Panc1 (cell line): ENCODE measurements around the gene NUAK2. TPM values are rescaled to one million over a fixed set of nuclear protein-coding genes. Genes with fewer than 3 reads are reported as not detected.

ENCODE experiments used
- ATAC-seq: fragments of 200-7000 bp; cut with Tn5 transposase; 2 replicates; pipeline ENCODE4 v1.9.1; 2020; ENCODE audit warnings: mild to moderate bottlenecking, moderate library complexity
- BruUV-seq: library from RNA; stranded (reverse); fragments of 400-500 nt; replicated peaks from 2 replicates; lab custom pipeline; 2021; lab: Mats Ljungman, UMichigan
- CTCF ChIA-PET: fragments of 300-600 bp; sonication (Branson Sonifier 250); formaldehyde crosslinking; loops from one replicate; lab custom pipeline; 2022; ENCODE audit warnings: antibody characterized with exemption; lab: Charles Lee
- POLR2A ChIA-PET: fragments of 300-600 bp; sonication (Branson Sonifier 250); formaldehyde crosslinking; loops from one replicate; lab custom pipeline; 2022; ENCODE audit warnings: antibody characterized with exemption; lab: Charles Lee
- DNase-seq: peaks from one replicate; pipeline ENCODE4 v3.0.0-alpha.2; 2010; ENCODE audit warnings: low read depth, low spot score
- H3K27ac ChIP-seq: 2 replicates; pipeline ENCODE4 v1.5.1; 2011; ENCODE audit warnings: mild to moderate bottlenecking, low read length, inconsistent platforms
- H3K27me3 ChIP-seq: fragments of 200-500 bp; sonication (Bioruptor generic); 2 replicates; pipeline ENCODE4 v1.6.0; 2014; ENCODE audit warnings: low read length, inconsistent platforms; ENCODE audit not compliant: control insufficient read depth, insufficient read depth
- H3K36me3 ChIP-seq: fragments of 200-500 bp; sonication (Bioruptor generic); 2 replicates; pipeline ENCODE4 v1.5.1; 2014; ENCODE audit warnings: inconsistent platforms, mild to moderate bottlenecking, low read length, moderate library complexity; ENCODE audit not compliant: control insufficient read depth, insufficient read depth
- H3K4me1 ChIP-seq: 2 replicates; pipeline ENCODE4 v1.5.1; 2011; ENCODE audit warnings: inconsistent platforms, mild to moderate bottlenecking, low read length, moderate library complexity; ENCODE audit not compliant: control insufficient read depth, insufficient read depth
- H3K4me3 ChIP-seq, 2 experiments: 2 replicates each; pipeline ENCODE4 v1.5.1; 2011 to 2012; ENCODE audit warnings: low read depth in 2 of 2, low read length in 2 of 2, mild to moderate bottlenecking in 2 of 2, inconsistent platforms in 1 of 2, moderate library complexity in 1 of 2
- H3K9me3 ChIP-seq: fragments of 200-500 bp; sonication (Bioruptor generic); 2 replicates; pipeline ENCODE4 v1.5.1; 2014; ENCODE audit warnings: low read depth, mild to moderate bottlenecking, inconsistent platforms, low read length, moderate library complexity; ENCODE audit not compliant: control insufficient read depth, insufficient read depth
- POLR2AphosphoS5 ChIP-seq: IDR thresholded peaks from 2 replicates; pipeline ENCODE4 v1.6.1; 2012; ENCODE audit warnings: mild to moderate bottlenecking, low read depth, low read length, moderate library complexity
- SIN3A ChIP-seq: IDR thresholded peaks from 2 replicates; pipeline ENCODE4 v1.6.1; 2012; ENCODE audit warnings: low read depth, mild to moderate bottlenecking, low read length, moderate library complexity, borderline replicate concordance; ENCODE audit not compliant: insufficient read depth
- TCF7L2 ChIP-seq: IDR thresholded peaks from 2 replicates; pipeline ENCODE4 v1.6.1; 2011; ENCODE audit warnings: mild to moderate bottlenecking, low read depth, low read length, inconsistent platforms
- in situ Hi-C: cut with HindIII; loops from 2 replicates; pipeline ENCODE4 v1.10.0; 2016; ENCODE audit warnings: low sequenced_read_pairs, low pct_unique_long_range_greater_than_20kb
- intact Hi-C: fragments of 100-400 bp; cut with micrococcal nuclease; formaldehyde crosslinking; loops from one replicate; pipeline ENCODE4 v1.10.0; 2022; ENCODE audit not compliant: unreplicated experiment
- total RNA-seq: library from RNA; stranded (reverse); gene quantifications from one replicate; pipeline ENCODE4 v1.2.1, GENCODE V29; 2021; ENCODE audit not compliant: unreplicated experiment
- TF ChIP-seq, protein P1 (sequence below), 2 experiments: IDR thresholded peaks; 2 replicates each; pipeline ENCODE4 v1.6.1; 2011 to 2012; ENCODE audit warnings: low read depth in 2 of 2, control low read depth in 1 of 2, low read length in 1 of 2, mild to moderate bottlenecking in 1 of 2, moderate library complexity in 1 of 2; ENCODE audit not compliant: insufficient read depth in 1 of 2
- TF ChIP-seq, protein P2 (sequence below): fragments of 450-650 bp; IDR thresholded peaks from 2 replicates; pipeline ENCODE4 v1.5.1; 2017; ENCODE audit warnings: mild to moderate bottlenecking

Gene NUAK2
- total RNA-seq, 1 experiment from 2014 or later = 17.4 TPM

GRCh38 chr1:205356440-205357139 lies 35.0 kb upstream of the NUAK2 start, which contains the start of gene KLHDC8A:
Gene KLHDC8A, minus strand, starts transcription at chr1:205356922. Its CDS starts 13,318 bp downstream, at chr1:205343604.
- Histone ChIP-seq H3K4me1 (no peaks in the 10 kb centered on the region), H3K27me3 (peaks cover 6% of the 10 kb centered on the region; the same call in 1 of the 2 replicates), H3K4me3 (no peak within 1 kb of the TSS), H3K27ac (no peak within 1 kb of the TSS), H3K9me3 (no peaks in the 10 kb centered on the region), H3K36me3 (no peaks in the 10 kb centered on the region)
- ATAC-seq = no peak
- ChIA-PET CTCF (no interaction called here), POLR2A (no interaction called here)
- intact Hi-C loops = no loop called here
- in situ Hi-C loops = no loop called here
- TF ChIP-seq TCF7L2 (no peak), POLR2AphosphoS5 (no peak), SIN3A (no peak)
- TF ChIP-seq, protein P1, sequence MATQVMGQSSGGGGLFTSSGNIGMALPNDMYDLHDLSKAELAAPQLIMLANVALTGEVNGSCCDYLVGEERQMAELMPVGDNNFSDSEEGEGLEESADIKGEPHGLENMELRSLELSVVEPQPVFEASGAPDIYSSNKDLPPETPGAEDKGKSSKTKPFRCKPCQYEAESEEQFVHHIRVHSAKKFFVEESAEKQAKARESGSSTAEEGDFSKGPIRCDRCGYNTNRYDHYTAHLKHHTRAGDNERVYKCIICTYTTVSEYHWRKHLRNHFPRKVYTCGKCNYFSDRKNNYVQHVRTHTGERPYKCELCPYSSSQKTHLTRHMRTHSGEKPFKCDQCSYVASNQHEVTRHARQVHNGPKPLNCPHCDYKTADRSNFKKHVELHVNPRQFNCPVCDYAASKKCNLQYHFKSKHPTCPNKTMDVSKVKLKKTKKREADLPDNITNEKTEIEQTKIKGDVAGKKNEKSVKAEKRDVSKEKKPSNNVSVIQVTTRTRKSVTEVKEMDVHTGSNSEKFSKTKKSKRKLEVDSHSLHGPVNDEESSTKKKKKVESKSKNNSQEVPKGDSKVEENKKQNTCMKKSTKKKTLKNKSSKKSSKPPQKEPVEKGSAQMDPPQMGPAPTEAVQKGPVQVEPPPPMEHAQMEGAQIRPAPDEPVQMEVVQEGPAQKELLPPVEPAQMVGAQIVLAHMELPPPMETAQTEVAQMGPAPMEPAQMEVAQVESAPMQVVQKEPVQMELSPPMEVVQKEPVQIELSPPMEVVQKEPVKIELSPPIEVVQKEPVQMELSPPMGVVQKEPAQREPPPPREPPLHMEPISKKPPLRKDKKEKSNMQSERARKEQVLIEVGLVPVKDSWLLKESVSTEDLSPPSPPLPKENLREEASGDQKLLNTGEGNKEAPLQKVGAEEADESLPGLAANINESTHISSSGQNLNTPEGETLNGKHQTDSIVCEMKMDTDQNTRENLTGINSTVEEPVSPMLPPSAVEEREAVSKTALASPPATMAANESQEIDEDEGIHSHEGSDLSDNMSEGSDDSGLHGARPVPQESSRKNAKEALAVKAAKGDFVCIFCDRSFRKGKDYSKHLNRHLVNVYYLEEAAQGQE (IDR thresholded peaks at IDR 0.05; ENCODE audit: insufficient read depth in 1 of 2, low read depth in 2 of 2, low read length in 1 of 2) = no peak
- TF ChIP-seq, protein P2, sequence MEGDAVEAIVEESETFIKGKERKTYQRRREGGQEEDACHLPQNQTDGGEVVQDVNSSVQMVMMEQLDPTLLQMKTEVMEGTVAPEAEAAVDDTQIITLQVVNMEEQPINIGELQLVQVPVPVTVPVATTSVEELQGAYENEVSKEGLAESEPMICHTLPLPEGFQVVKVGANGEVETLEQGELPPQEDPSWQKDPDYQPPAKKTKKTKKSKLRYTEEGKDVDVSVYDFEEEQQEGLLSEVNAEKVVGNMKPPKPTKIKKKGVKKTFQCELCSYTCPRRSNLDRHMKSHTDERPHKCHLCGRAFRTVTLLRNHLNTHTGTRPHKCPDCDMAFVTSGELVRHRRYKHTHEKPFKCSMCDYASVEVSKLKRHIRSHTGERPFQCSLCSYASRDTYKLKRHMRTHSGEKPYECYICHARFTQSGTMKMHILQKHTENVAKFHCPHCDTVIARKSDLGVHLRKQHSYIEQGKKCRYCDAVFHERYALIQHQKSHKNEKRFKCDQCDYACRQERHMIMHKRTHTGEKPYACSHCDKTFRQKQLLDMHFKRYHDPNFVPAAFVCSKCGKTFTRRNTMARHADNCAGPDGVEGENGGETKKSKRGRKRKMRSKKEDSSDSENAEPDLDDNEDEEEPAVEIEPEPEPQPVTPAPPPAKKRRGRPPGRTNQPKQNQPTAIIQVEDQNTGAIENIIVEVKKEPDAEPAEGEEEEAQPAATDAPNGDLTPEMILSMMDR = no peak
- DNase-seq = no peak
- BruUV-seq = no TSS peak

GRCh38 chr1:205355075-205355453 lies 33.5 kb upstream of the NUAK2 start:
- CTCF ChIA-PET = interaction anchor here (1.6 to 2.3 kb wide), 3 partner anchors 123 to 169 kb away, joined by 8 to 37 read pairs (median 29); no protein-coding TSS in a partner anchor
- POLR2A ChIA-PET = no interaction called here
- no peaks in the 10 kb centered on the region for H3K9me3 ChIP-seq
- H3K27ac ChIP-seq = no peak overlapping the region
- intact Hi-C loops (loop anchor here (2.0 kb wide), 1 partner anchor 130 kb away; no protein-coding TSS in a partner anchor), in situ Hi-C loops (no loop called here)
- ATAC-seq (no peak), DNase-seq (no peak)
- no peak overlapping the region for H3K4me3 ChIP-seq
- no peaks in the 10 kb centered on the region for H3K36me3 ChIP-seq
- no peak for TF ChIP-seq TCF7L2
- TF ChIP-seq SIN3A = no peak
- TF ChIP-seq, protein P2 = no peak
- no peak for TF ChIP-seq POLR2AphosphoS5
- no peaks in the 10 kb centered on the region; the same call in 1 of the 2 replicates for H3K27me3 ChIP-seq
- H3K4me1 ChIP-seq = no peaks in the 10 kb centered on the region
- no TSS peak for BruUV-seq
